D721Med (cell line): ENCODE results near the gene GPATCH8.
A peak's percentile ranks its signal among the peaks of the same experiment; 100 is the strongest.
"Not testable (repeated sequence)": the region's sequence is repeated elsewhere in the genome, so short reads cannot be mapped to it uniquely, and the experiment has no call there.

Source experiments
- DNase-seq: peaks from one replicate; pipeline ENCODE4 v3.0.0; 2011; ENCODE audit warnings: low spot score; ENCODE audit not compliant: insufficient read length
- FAIRE-seq: peaks from 2 replicates; lab custom pipeline; 2011; peaks lifted over from hg19 to GRCh38; lab: Jason Lieb, UNC
- TF ChIP-seq, protein P1 (sequence below): IDR thresholded peaks from 2 replicates; pipeline ENCODE4 v1.5.1; 2012; ENCODE audit warnings: mild to moderate bottlenecking, control low read depth; ENCODE audit not compliant: insufficient read depth; ENCODE audit errors: missing control alignments

Gene GPATCH8

DNA sequence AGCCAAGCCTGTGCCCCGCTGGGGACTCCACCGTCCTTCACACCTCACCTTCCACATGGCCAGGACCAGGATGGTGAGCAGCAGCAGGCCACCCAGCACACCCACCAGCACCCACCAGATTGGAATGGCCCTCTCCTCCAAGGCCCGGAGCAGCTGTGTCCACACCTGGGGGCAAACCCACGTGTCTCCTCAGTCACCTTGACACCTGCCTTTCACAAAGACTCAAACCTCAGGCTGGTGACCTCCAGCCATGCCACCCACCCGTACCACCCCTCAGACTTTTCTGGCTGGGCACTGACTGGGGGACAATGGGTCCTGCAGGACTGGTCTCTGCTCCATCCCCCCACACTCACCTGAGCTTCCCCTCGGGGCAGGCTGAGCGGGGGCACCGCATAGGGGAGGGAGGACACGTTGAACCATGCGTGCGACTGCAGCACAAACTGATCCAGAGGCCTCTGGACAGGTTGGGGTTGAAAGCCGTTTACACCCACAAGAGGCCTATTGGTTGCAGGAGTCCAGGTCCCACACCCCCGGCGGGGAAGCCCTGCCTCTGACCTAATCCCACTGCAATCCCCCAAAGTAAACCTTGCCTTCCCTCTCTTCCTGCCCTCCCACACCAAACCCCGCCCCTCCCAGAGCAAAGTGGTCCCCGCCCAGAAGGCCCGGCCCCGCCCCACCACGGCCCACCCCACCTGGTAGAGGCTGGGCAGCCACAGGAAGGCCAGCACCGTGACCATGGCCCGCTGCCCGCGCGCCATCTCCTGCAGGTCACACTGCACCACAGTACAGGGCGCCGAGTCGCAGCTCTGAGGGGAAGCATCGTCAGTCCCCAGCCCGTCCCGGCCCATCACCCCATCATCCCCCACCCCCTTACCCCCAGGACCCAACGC is 128.7 kb downstream of the GPATCH8 start:
- TF ChIP-seq, protein P1, sequence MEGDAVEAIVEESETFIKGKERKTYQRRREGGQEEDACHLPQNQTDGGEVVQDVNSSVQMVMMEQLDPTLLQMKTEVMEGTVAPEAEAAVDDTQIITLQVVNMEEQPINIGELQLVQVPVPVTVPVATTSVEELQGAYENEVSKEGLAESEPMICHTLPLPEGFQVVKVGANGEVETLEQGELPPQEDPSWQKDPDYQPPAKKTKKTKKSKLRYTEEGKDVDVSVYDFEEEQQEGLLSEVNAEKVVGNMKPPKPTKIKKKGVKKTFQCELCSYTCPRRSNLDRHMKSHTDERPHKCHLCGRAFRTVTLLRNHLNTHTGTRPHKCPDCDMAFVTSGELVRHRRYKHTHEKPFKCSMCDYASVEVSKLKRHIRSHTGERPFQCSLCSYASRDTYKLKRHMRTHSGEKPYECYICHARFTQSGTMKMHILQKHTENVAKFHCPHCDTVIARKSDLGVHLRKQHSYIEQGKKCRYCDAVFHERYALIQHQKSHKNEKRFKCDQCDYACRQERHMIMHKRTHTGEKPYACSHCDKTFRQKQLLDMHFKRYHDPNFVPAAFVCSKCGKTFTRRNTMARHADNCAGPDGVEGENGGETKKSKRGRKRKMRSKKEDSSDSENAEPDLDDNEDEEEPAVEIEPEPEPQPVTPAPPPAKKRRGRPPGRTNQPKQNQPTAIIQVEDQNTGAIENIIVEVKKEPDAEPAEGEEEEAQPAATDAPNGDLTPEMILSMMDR: no peak
- no peak for DNase-seq
- FAIRE-seq: no peak

- TF ChIP-seq, protein P1: no peak
- FAIRE-seq (no peak), DNase-seq (no peak)
These were observed 131.2 kb downstream of the GPATCH8 start for GRCh38 chr17:44372036-44372435.

GRCh38 chr17:44369414-44370023 is 133.7 kb downstream of the GPATCH8 start:
- DNase-seq, FAIRE-seq: not testable (repeated sequence)

DNA sequence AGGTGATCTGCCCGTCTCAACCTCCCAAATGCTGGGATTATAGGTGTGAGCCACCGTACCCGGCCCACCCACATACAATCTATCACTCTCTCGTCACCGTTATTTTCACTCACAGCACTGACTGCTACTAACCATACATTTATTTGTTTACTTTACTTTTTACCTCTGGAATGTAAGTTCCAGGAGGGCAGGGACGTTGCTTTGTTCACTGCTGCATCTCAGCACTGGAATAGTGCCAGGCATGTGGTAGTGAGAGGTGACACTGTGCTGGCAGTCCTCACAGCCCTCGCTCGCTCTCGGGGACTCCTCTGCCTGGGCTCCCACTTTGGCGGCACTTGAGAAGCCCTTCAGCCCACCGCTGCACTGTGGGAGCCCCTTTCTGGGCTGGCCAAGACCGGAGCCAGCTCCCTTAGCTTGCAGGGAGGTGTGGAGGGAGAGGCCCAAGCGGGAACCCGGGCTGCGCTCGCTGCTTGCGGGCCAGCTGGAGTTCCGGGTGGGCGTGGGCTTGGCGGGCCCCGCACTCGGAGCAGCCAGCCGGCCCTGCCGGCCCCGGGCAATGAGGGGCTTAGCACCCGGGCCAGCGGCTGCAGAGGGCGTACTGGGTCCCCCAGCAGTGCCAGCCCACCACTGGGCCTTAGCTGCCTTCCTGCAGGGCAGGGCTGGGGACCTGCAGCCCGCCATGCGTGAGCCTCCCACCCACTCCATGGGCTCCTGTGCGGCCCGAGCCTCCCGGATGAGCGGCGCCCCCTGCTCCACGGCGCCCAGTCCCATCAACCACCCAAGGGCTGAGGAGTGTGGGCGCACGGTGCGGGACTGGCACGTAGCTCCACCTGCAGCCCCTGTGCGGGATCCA is 134.6 kb downstream of the GPATCH8 start:
- not testable (repeated sequence) for FAIRE-seq, DNase-seq

DNA sequence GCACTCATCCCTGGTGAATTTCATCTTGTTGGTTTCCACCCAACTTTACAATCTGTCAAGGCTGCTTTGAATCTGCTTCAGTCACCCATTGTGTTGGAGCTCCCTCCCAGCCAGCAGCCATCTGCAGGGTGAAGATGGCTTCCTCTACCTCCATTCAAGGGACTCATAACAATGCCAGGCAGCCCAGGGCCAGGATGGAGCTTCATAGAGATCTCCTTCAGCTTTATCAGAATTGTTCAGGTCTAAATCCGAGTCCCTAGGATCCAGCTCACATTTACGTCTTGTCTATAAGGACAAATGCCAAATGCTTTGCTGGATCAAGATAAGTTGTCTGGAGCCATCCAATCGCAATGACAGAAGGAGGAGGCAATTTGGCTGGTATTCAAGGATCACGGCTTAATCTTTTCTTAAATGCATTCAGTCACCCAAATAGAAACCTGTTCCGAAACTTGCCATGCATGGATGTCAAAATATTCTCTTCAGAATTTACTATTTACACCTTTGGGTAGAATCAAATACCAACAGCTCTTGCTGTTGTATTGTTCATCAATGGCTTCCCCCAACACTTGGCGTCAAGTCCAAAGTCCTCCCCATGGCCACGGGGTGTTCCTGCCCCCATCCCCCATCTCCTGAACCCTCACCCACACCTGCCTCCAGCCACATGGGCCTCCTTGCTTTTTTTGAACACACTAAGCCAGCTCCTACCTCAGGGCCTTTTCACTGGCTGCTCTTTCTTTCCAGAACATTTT is 135.8 kb downstream of the GPATCH8 start:
- FAIRE-seq (no peak), DNase-seq (no peak)
- TF ChIP-seq, protein P1: no peak

GRCh38 chr17:44365051-44365450 is 138.2 kb downstream of the GPATCH8 start:
- not testable (repeated sequence) for DNase-seq, FAIRE-seq

DNA sequence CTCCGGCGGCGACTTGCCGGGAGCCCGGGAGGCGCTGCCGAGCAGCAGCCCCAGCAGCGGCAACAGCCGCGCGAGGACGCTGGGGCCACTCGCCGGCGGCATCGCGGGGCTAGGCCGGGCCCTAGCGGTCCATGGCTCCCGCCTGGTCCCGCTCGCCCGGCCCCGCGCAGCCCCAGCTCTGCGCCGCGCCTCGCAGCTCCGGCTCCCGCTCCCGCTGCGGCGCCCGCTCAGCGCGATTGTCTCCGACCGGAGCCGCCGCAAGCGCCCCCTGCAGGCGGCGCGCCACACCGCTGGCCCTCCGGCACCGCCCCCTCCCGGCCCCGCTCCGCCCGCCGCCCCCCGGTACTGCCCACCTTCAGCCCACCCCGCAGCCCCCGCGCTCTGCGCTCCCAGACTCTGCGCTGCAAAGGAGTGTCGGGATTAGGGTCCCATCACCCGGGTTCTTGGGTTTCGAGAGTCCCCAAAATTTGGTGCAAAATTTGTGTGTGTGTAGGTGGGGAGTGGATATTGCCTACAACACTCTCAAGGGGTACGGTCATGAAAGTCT is 139.5 kb downstream of the GPATCH8 start, which contains the start of gene FAM171A2:
TSS of gene FAM171A2 (minus strand) at position 241 of the 547 bp plus-strand sequence. CDS start at position 102, 139 bp downstream.
- TF ChIP-seq, protein P1: peak; percentile 62
- DNase-seq (peak; percentile 81), FAIRE-seq (no peak)
